Loucy (cell line): ENCODE data around the gene MXD3.

ENCODE experiments used
- H2AFZ ChIP-seq: fragments of 200-600 bp; sonication (generic); 2 replicates; pipeline ENCODE4 v1.6.0; 2016; ENCODE audit warnings: antibody characterized with exemption, mild to moderate bottlenecking, low read length, moderate library complexity
- H3F3A ChIP-seq: fragments of 200-600 bp; 2 replicates; pipeline ENCODE4 v1.6.0; 2016; ENCODE audit warnings: antibody characterized with exemption, low read depth, mild to moderate bottlenecking
- H3K27me3 ChIP-seq: fragments of 200-600 bp; sonication (generic); 2 replicates; pipeline ENCODE4 v1.6.1; 2014; ENCODE audit warnings: low read length, mild to moderate bottlenecking; ENCODE audit not compliant: insufficient read depth, poor library complexity, severe bottlenecking
- H3K36me3 ChIP-seq: fragments of 200-600 bp; sonication (generic); 2 replicates; pipeline ENCODE4 v1.6.1; 2016; ENCODE audit warnings: low read length; ENCODE audit not compliant: insufficient read depth
- H3K4me1 ChIP-seq: fragments of 200-600 bp; sonication (generic); 2 replicates; pipeline ENCODE4 v1.5.1; 2014; ENCODE audit warnings: low read length, mild to moderate bottlenecking; ENCODE audit not compliant: insufficient read depth, poor library complexity, severe bottlenecking
- H3K4me2 ChIP-seq: fragments of 200-600 bp; sonication (generic); 2 replicates; pipeline ENCODE4 v1.6.0; 2014; ENCODE audit warnings: antibody characterized with exemption, low read length, low read depth, mild to moderate bottlenecking; ENCODE audit not compliant: poor library complexity, severe bottlenecking
- H3K4me3 ChIP-seq: fragments of 200-600 bp; sonication (generic); 2 replicates; pipeline ENCODE4 v1.5.1; 2014; ENCODE audit warnings: low read length, mild to moderate bottlenecking, mixed read lengths; ENCODE audit not compliant: poor library complexity, severe bottlenecking
- H3K79me2 ChIP-seq: fragments of 200-600 bp; sonication (generic); 2 replicates; pipeline ENCODE4 v1.6.1; 2014; ENCODE audit warnings: low read length; ENCODE audit not compliant: insufficient read depth
- H3K9ac ChIP-seq: fragments of 200-600 bp; sonication (generic); 2 replicates; pipeline ENCODE4 v1.6.0; 2014; ENCODE audit warnings: mild to moderate bottlenecking, low read depth, low read length, moderate library complexity; ENCODE audit not compliant: poor library complexity, severe bottlenecking
- H3K9me2 ChIP-seq: fragments of 200-600 bp; sonication (generic); replicated peaks from 2 replicates; pipeline ENCODE4 v1.6.1; 2016; ENCODE audit warnings: low read depth, low read length, mixed read lengths
- H3K9me3 ChIP-seq: fragments of 200-600 bp; sonication (generic); 2 replicates; pipeline ENCODE4 v1.6.1; 2014; ENCODE audit warnings: mild to moderate bottlenecking, antibody characterized with exemption, low read length, low read depth; ENCODE audit not compliant: insufficient read depth
- H4K20me1 ChIP-seq: fragments of 200-600 bp; sonication (generic); 2 replicates; pipeline ENCODE4 v1.6.0; 2014; ENCODE audit warnings: antibody characterized with exemption, low read length, mild to moderate bottlenecking; ENCODE audit not compliant: insufficient read depth, poor library complexity, severe bottlenecking
- EZH2phosphoT487 ChIP-seq: fragments of 200-600 bp; IDR thresholded peaks from 2 replicates; pipeline ENCODE4 v1.6.1; 2018; ENCODE audit warnings: antibody characterized with exemption, mild to moderate bottlenecking, moderate library complexity, borderline replicate concordance
- TF ChIP-seq, protein P1 (sequence below): fragments of 200-600 bp; sonication (generic); conservative IDR thresholded peaks from 2 replicates; pipeline ENCODE4 v1.5.1; 2014; ENCODE audit warnings: mild to moderate bottlenecking, antibody characterized with exemption, low read length

Gene MXD3

DNA sequence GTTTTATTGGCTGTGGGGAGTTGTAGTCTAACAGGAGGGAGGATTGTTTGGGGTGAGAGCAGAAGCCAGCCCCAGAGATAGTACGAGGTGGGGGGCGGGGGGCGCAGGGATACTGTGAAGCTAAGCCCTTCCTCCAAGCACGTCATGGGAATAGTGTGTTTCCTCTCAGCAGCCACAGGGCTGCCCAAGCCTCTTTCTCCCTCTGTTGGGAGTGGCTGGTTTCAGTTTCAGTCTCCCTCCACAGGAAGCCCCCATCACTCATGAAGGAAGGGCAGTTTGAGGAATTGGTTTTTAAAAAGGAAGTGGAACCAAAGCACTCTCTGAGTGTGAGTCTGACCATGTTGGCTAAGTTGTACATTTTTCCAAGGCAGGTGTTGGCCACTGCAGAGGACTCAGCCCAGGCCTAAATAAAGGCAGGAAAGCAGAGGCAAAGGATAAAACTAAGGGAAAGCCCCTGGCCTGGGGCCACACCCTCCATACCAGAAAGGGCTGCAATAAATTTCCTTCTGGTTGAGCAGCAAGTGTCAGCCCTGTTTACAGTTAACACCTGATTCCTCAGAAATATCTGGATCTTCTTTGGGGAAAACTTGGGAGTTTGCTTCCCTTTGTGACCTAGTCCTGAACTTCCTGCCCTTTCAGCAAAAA is 11.3 kb downstream of the MXD3 start:
- peaks cover 6% of the 10 kb centered on the region for H4K20me1 ChIP-seq
- no peak overlapping the region for H2AFZ ChIP-seq
- no peaks in the 10 kb centered on the region for H3F3A ChIP-seq
- no peaks in the 10 kb centered on the region for H3K27me3 ChIP-seq
- peak overlapping the region; percentile 84 for H3K4me2 ChIP-seq
- peak overlapping the region; percentile 65 for H3K9ac ChIP-seq
- H3K79me2 ChIP-seq, result peaks cover 37% of the 10 kb centered on the region
- peak overlapping the region; percentile 70 for H3K4me3 ChIP-seq
- no peaks in the 10 kb centered on the region for H3K9me3 ChIP-seq
- TF ChIP-seq, protein P1, sequence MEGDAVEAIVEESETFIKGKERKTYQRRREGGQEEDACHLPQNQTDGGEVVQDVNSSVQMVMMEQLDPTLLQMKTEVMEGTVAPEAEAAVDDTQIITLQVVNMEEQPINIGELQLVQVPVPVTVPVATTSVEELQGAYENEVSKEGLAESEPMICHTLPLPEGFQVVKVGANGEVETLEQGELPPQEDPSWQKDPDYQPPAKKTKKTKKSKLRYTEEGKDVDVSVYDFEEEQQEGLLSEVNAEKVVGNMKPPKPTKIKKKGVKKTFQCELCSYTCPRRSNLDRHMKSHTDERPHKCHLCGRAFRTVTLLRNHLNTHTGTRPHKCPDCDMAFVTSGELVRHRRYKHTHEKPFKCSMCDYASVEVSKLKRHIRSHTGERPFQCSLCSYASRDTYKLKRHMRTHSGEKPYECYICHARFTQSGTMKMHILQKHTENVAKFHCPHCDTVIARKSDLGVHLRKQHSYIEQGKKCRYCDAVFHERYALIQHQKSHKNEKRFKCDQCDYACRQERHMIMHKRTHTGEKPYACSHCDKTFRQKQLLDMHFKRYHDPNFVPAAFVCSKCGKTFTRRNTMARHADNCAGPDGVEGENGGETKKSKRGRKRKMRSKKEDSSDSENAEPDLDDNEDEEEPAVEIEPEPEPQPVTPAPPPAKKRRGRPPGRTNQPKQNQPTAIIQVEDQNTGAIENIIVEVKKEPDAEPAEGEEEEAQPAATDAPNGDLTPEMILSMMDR, result no peak
- peaks cover 7% of the 10 kb centered on the region; the same call in 1 of the 2 replicates for H3K36me3 ChIP-seq
- no peaks in the 10 kb centered on the region for H3K9me2 ChIP-seq
- peaks cover 41% of the 10 kb centered on the region for H3K4me1 ChIP-seq

DNA sequence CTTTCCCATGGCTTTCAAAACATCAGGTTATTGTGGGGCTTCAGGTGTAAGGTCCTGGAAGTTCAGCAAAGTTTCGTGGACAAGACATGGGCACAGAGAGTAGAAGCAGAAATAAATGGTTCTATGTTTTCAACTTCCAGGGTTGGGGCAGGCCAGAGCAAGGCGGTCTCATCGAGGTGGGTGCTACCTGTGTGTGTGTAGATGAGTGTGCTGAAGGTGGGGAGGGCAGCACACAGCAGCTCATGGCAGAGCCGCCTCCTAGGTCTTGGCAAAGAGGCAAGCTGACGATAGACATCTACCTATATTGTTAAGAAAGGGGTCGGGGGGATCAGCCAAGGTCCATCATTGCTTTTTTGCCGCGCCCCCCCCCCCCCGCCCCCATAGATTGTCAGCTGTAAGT is 12.0 kb downstream of the MXD3 start:
- Histone ChIP-seq H3K4me2 (peak overlapping the region; percentile 84), H3K4me3 (no peak overlapping the region), H3K9me3 (no peaks in the 10 kb centered on the region), H3K9ac (peak overlapping the region; percentile 65), H3K79me2 (peaks cover 31% of the 10 kb centered on the region), H3K4me1 (peaks cover 41% of the 10 kb centered on the region), H3K27me3 (no peaks in the 10 kb centered on the region), H3K36me3 (peaks cover 13% of the 10 kb centered on the region; the same call in 1 of the 2 replicates), H3K9me2 (no peaks in the 10 kb centered on the region), H3F3A (no peaks in the 10 kb centered on the region), H2AFZ (no peak overlapping the region), H4K20me1 (peaks cover 6% of the 10 kb centered on the region)
- TF ChIP-seq, protein P1, result no peak
- TF ChIP-seq EZH2phosphoT487, result no peak

DNA sequence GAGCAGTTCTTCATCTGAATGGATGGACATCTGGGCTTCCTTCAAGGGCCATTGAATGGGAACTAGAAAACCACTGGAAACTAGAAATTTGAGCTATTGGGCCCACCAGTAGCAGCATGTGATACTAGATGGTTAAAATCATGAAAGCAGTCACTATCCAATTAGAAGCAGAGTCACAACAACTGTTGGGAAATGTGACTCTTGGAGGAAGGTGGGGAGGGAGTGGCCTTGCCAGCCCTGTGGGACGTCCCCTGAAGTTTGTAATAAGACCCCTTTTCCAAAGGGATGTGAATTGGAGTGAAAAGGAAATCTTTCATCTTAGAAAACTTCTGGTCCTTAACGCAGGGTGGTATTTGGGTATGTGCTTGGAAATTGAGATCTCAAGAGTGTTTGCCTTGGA is 13.8 kb downstream of the MXD3 start:
- H3K27me3 ChIP-seq, result no peaks in the 10 kb centered on the region
- H3F3A ChIP-seq, result no peaks in the 10 kb centered on the region
- no peaks in the 10 kb centered on the region for H3K9me2 ChIP-seq
- no peak overlapping the region for H3K4me2 ChIP-seq
- peaks cover 16% of the 10 kb centered on the region; the same call in 1 of the 2 replicates for H3K79me2 ChIP-seq
- peaks cover 2% of the 10 kb centered on the region for H4K20me1 ChIP-seq
- H2AFZ ChIP-seq, result no peak overlapping the region
- peaks cover 29% of the 10 kb centered on the region; the same call in 1 of the 2 replicates for H3K36me3 ChIP-seq
- H3K4me1 ChIP-seq, result peaks cover 41% of the 10 kb centered on the region
- no peak overlapping the region for H3K9ac ChIP-seq
- TF ChIP-seq, protein P1, result no peak
- TF ChIP-seq EZH2phosphoT487, result no peak
- H3K4me3 ChIP-seq, result no peak overlapping the region
- H3K9me3 ChIP-seq, result no peaks in the 10 kb centered on the region
